GDM1 (cell line): Measurements from ENCODE around the gene POC1B.

ENCODE experiments used
- DNase-seq: peaks from one replicate; lab custom pipeline; 2025; lab: John Stamatoyannopoulos, UW

The POC1B gene

GRCh38 chr12:89525824-89526770 is at the start of gene POC1B:
Gene POC1B (minus strand): TSS chr12:89526047. CDS start chr12:89525895, 152 bp downstream.
- DNase-seq: peak; percentile 73

- no peak for DNase-seq
Observed at GRCh38 chr12:89575374-89575773, 49.5 kb upstream of the POC1B start.

DNA sequence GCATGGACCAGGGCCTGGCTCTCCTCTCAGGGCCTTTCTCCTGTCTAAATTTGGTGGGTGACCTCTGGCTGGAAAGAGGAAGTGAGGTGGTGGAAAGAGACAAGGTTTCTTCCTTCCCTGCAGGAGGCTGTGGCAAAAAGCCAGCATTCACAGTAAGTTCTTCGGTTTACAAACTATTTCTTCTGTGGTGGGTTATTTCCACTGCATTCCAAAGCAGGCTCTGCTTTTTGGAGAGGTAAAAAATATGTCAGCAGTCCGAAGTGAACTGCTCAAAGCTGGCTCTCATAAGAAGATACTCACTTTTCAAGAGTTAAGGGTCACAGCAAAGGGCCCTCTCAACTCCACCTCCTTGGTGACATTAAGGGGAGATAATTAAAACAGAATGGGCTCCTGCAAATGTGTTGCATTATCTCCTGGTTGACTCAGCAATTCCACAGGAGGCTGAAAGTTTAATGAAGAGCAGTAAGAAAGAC is 48.9 kb upstream of the POC1B start:
- peak; percentile 40 for DNase-seq

DNA sequence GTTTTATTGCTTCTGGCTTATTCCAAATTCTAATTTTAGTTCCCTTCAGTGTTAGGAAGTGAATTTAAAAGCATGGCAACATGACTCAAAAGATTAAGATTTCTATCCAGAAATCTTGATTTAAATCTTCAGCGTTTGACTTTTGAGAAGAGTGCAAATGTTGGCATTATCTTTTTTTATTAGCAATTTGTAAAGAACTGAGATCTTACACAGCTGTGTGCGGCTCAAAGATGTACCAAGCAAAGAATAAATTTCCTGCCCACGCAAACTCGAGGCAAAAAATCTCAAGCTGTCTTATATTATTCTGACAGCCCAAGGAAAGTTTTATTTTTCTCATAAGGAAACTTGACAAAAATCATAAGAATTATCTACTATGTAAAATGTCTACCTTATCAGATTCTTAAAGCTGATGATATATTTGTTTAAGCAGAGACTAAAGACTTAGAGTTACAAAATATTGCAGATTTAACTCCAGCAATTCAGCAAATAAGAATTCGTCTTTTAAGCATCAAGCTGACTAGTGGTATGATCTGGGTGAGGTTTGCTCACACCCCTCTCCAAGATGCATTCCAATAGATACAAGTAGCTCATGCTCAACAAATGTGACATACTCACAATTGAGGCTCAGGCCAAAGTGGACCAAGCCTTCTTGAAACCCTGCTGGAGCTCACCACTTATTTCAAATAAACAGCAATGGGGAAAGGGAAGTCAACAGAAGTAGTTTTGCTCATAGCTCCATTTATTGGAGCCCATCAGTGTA is 47.4 kb upstream of the POC1B start:
- DNase-seq: no peak

GRCh38 chr12:89571491-89572195 is 45.8 kb upstream of the POC1B start:
- no peak for DNase-seq

DNA sequence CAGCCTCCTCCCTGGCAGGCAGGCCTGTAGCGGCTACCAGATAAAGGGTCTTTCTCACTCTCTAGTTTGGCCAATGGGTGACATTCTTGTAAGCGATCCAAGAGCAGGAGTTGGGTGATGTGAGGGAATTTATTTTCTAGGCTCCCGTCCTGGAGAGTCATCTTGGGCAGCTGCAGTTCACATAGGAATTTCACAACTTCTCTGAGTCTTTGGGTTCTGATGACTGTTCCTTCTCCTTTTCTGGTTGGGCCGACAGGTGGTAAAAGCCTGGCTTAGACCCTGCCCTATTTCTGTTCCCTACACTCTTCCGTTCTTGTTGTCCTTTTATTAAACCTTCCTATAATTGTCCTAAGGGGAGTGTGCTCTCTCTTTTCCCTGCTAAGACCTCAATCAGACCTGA is 42.6 kb upstream of the POC1B start:
- no peak for DNase-seq

- DNase-seq: no peak
Observed at GRCh38 chr12:89567691-89568239, 41.9 kb upstream of the POC1B start.

GRCh38 chr12:89566615-89567014 is 40.8 kb upstream of the POC1B start:
- no peak for DNase-seq

DNA sequence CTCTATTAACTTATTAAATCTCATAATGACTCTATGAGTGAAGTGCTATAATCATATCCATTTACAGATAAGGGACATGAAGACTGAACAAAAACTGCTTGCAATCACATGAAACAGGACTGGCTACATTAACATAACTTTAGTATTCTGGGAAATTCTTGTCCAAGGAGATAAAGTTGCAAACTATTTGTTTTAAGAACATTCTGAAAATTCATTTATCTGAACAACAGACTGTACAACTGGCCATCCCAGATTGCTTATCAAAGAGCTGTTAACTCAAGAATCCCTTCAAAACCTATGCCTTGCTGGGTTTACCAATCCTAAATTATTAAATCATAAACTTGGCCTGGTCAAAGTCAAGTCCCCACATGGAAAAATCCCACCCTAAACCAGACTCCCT is 39.2 kb upstream of the POC1B start:
- no peak for DNase-seq

GRCh38 chr12:89559753-89560152 is 33.9 kb upstream of the POC1B start:
- DNase-seq: no peak

DNA sequence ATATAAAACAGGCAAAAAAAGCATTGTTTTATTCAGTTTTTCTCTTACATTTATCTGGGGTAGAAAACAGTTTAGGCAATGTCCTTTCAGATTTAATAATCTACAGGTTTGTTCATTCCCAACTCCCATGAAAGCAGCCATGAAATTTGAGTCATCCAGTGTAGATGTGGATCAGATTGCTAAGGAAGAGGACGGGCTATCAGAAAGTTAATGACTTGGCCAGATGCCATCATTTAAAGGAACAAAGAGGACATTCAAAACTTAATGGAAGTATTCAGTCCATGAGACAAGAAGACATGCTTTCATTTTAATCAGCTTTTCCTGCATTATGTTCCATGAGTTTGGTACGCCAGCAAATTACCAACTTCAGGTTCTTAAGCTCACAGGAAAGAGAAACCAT is 31.1 kb upstream of the POC1B start:
- DNase-seq: no peak

DNA sequence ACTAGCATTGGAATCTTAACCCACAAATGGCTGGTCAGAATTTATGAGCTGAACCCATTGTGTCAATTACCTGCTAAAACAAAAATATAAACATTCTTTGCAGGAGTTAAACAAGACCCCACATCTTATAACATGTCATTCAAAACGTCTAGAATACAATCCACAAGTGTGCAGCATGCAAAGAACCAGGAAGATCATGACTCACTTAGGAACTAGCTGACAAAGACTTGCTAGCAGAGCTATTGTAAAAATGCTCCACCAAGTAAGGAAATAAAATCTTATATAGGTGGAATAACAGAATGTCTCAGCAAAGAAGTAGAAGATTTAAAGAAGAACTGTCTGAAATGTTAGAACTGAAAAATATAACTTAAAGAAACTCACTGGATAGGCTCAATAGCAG is 26.5 kb upstream of the POC1B start:
- no peak for DNase-seq

DNA sequence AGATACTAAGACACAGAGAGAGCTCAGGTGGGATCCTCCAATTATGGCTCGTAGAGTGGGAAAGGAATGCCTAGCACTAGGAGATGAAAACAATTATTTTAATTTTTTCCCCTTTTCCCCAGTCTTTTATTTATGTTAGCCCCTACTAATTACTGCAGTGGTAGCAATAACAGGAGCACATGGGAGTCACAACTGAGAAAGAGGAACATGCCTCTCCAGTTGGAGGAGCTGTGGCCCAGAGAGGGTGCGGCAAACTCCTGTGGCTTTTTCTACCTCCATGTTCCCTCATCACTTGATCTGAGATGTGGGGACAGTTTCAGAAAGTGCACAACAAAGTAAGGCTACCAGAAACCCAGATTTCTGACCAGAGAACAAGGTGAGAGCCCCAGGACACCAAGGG is 25.9 kb upstream of the POC1B start:
- no peak for DNase-seq

DNA sequence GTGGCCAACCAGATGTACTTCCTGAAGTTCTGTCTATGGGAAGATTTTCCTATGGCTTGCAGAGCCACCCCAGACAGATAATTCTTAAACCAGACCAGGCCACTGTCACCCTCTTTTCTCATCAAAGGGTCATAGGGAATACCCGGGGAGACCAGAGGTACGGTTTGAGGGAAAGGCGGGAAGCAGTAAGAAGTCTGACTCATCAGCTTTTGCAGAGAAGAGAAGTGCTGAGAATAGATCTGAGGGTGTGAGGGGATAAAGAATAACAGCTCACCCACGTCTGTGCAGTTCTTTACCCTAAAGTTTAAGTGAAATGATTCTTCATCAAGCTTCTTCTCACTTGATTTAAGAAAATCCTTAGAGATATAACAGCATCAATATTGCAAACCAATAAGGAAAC is 21.3 kb upstream of the POC1B start:
- no peak for DNase-seq

GRCh38 chr12:89546151-89546550 is 20.3 kb upstream of the POC1B start:
- no peak for DNase-seq

- DNase-seq: no peak
Observed at GRCh38 chr12:89544681-89545184, 18.9 kb upstream of the POC1B start.

- DNase-seq: no peak
Observed at GRCh38 chr12:89544022-89544421, 18.2 kb upstream of the POC1B start.

- peak; percentile 50 for DNase-seq
Observed at GRCh38 chr12:89542912-89543592, 17.2 kb upstream of the POC1B start.

DNA sequence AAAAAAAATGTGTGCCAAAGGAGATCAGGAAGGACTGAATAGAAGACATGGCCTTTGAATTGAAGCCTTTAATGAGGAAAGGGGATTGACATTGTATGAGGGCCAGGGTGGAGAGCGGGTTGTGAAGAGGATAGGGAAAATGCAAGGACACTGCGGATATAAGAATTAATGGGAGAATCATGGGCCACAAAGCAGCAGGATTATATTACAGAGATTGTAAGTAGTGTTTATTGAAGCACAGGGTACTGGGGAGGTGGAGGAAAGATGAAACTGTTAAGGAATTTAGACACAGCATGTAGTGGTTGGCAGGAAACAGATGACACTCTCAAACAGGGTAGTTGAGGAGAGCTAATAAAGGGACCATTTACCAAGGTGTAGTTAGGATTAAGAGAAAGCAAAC is 16.4 kb upstream of the POC1B start:
- no peak for DNase-seq

GRCh38 chr12:89540586-89540985 is 14.7 kb upstream of the POC1B start:
- DNase-seq: no peak
